Dedifferentiated amniotic fluid mesenchymal stem cell (primary cell): ENCODE measurements around the gene LRP2.
"Not testable (repeated sequence)": the region's sequence is repeated elsewhere in the genome, so short reads cannot be mapped to it uniquely, and the experiment has no call there.

Source experiments
- DNase-seq: peaks from one replicate; pipeline ENCODE4 v3.0.0-alpha.2; 2016; ENCODE audit errors: extremely low spot score

Gene LRP2

GRCh38 chr2:169348321-169349024 is 13.9 kb downstream of the LRP2 start:
- DNase-seq, result no peak

GRCh38 chr2:169345486-169346437 is 16.6 kb downstream of the LRP2 start:
- no peak for DNase-seq

- DNase-seq, result no peak
Measured at GRCh38 chr2:169344736-169345485, 17.4 kb downstream of the LRP2 start.

GRCh38 chr2:169343202-169343601 is 19.1 kb downstream of the LRP2 start:
- DNase-seq, result no peak

- DNase-seq, result no peak
Measured at GRCh38 chr2:169339657-169340056, 22.7 kb downstream of the LRP2 start.

DNA sequence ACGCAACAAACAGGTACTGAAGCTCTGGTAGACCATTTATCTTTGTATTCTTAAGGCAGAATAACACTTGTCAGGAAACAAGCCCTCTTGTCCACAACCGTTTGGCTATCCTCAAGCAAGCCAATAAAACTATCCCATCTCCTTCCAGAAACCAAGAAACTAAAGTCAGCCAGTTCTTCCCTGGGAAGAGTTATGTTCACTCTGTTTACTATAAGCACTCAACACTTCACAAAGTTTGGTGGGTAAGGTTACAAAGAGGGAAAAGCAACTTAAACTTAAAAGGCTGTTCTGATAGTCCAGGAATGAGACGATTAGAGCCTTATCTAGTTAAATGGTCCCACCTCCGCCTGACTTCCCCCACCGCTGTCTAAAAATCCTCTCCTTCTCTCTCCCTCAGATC is 25.6 kb downstream of the LRP2 start:
- DNase-seq, result no peak

DNA sequence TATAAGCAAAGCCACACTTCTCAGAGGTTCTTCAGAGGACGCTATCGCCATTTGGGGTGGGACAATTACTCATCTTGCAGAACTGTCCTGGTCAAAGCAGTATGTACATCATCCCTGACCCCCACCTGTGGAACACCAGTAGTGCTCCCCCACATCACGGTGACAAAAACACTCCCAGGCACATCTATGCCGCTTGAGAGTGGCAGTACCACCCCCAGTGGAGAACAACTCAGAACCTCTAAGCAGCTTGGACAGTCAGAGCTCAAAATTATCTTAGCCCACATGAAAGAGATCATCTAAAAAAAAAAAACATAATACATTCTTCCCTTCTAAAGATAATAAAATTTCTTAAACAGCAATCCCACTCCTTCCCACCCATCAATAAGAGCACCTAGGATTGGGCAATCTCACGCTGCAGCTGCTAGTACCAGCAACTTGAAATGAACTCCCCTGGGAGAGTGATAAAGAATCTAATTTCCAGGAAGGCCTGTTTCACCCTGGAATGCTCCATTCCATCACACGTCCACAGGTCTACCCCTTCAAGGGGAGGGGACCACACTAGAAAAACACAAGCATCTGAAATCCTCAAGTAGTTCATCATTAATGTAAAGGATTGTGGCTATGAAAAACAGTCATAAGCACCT is 31.7 kb downstream of the LRP2 start:
- DNase-seq, result no peak

DNA sequence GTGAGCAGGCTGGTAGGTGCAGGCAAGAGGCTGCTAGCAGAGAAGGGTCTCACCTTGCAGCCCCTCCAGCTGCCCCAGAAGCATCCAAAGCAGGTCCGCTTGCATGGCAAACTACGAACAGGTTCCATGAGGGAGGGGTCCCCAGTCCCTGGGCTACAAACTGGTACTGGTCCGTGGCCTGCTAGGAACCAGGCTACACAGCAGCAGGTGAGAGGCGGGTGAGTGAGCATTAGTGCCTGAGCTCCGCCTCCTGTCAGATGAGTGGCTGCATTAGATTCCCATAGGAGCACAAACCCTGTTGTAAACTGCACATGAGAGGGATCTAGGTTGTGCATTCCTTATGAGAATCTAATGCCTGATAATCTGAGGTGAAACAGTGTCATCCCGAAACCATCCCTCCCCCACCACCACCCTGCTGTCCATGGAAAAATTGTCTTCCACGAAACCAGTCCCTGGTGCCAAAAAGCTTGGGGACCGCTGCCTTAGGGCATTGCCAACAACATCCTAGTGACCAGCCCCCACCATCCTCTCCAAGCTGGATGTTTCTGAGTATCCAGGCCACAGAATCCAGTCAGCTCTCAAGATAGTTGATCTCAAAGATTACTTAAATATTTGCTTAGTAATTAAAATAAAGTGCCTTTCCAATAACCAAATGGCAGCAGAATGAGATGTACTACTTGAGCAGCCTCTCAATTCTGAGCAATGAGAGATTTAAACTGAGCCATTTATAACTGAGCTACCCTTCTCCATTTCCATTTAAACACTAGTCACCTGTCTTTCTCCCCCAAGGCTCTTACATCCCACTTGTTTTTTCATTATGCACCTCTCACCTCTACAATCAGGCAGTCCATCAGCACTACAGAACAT is 32.4 kb downstream of the LRP2 start:
- no peak for DNase-seq

GRCh38 chr2:169328785-169329184 is 33.5 kb downstream of the LRP2 start:
- no peak for DNase-seq

DNA sequence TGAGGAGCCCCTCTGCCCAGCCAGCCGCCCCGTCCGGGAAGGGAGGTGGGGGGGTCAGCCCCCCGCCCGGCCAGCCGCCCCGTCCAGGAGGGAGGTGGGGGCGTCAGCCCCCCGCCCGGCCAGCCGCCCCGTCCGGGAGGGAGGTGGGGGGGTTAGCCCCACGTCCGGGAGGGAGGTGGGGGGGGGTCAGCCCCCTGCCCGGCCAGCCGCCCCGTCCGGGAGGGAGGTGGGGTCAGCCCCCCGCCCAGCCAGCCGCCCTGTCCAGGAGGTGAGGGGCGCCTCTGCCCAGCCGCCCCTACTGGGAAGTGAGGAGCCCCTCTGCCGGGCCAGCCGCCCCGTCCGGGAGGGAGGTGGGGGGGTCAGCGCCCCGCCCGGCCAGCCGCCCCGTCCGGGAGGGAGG is 34.5 kb downstream of the LRP2 start:
- not testable (repeated sequence) for DNase-seq

DNA sequence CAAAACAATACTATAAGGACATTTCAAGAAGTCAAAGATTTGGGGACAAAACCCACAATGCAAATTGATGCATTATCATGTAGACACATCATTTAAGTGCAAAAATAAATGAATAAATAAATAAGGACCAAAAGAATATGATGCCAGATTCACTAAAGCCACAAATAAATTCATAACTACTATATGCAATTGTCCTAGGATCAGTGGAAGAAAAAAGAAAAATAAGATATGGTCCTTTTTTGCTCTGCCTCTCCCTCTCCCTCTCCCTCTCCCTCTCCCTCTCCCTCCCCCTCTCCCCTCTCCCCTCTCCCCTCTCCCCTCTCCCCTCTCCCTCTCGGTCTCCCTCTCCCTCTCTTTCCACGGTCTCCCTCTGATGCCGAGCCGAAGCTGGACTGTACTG is 36.4 kb downstream of the LRP2 start:
- not testable (repeated sequence) for DNase-seq

GRCh38 chr2:169324581-169325260 is 37.6 kb downstream of the LRP2 start:
- no peak for DNase-seq

- no peak for DNase-seq
Measured at GRCh38 chr2:169323841-169324240, 38.5 kb downstream of the LRP2 start.

DNA sequence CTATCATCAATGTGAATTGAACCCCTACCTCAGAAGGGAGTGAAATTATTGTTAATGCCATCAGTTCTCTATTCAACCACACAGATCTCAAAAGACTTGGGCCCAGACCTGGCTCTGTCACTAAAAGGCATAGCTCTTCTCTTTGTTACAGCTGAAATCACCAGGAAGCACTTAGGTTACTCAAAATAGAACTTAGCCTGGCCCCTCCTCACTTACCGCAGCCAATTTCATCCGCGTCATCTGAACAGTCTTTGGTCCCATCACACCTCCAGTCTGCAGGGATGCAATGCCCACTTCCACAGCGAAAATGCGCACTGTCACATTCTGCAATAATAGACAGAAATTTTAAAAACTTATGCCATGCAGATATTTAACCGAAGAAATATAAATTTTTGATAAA is 41.8 kb downstream of the LRP2 start:
- DNase-seq, result no peak

DNA sequence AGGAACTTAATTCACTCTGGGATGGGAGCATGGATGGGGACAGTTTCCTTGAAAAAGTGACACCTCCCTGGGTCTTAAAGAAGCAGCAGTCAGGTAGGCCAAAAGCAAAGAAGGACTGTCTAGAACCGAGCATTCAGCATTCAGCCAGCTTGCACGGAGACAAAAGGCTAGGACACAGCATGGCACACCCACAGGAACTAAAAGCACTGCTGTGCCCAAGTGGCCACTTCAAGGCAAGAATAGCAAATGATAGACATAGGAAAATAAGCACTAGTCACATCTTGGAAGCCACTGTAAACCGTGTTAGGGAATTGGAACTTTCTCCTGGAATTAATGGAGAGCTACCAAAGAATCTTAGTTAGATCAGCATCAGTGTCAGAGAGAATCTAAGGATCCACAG is 47.0 kb downstream of the LRP2 start:
- DNase-seq, result no peak

GRCh38 chr2:169308349-169308748 is 54.0 kb downstream of the LRP2 start:
- DNase-seq, result not testable (repeated sequence)

GRCh38 chr2:169304689-169305088 is 57.6 kb downstream of the LRP2 start:
- DNase-seq, result not testable (repeated sequence)

- DNase-seq, result no peak
Measured at GRCh38 chr2:169303579-169304305, 58.6 kb downstream of the LRP2 start.

DNA sequence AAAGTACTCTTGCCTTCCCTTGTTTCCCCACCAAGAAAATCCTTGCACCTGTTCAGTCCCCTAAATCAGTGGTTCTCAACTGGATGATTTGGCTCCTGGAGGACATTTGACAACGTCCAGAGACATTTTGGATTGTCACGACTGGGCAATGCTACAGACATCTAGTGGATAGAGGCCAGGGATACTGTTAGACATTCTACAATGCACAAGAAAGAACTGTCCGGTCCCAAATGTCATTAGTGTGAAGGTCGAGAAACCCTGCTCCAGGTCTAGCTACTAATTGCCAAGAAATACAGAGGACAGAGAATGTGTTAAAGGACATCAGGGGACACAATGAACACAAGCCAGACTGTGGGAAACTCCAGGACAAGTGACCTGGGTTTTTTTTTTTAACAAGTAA is 60.0 kb downstream of the LRP2 start:
- DNase-seq, result no peak
